SH-SY5Y (cell line): ENCODE results near the gene HS3ST3B1.

ENCODE experiments used
- GATA2 ChIP-seq: IDR thresholded peaks from 2 replicates; pipeline ENCODE4 v1.6.1; 2011; ENCODE audit warnings: mild to moderate bottlenecking, low read depth, low read length
- GATA3 ChIP-seq: IDR thresholded peaks from 2 replicates; pipeline ENCODE4 v1.6.1; 2011; ENCODE audit warnings: low read depth, mild to moderate bottlenecking, low read length, moderate library complexity

HS3ST3B1 gene

DNA sequence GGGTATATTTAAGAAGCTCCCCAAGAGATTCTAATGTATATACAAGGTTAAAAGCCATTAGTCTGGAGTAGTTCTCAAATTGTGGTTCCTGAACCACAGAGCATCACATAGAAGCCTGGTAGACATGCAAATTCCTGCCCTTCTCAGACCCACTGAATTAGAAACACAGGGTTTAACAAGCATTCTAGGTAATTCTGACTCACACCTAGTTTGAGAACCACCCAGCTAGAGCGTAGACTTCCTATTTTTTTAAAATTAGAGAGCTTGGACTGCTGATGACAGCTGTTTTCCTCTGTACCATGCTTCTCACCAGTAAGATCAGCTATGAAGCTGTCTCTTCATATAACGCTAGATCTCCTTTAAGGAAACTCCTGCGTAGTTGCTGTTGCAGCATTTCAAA is 50.6 kb downstream of the HS3ST3B1 start:
- TF ChIP-seq GATA2 = no peak
- TF ChIP-seq GATA3 = no peak

DNA sequence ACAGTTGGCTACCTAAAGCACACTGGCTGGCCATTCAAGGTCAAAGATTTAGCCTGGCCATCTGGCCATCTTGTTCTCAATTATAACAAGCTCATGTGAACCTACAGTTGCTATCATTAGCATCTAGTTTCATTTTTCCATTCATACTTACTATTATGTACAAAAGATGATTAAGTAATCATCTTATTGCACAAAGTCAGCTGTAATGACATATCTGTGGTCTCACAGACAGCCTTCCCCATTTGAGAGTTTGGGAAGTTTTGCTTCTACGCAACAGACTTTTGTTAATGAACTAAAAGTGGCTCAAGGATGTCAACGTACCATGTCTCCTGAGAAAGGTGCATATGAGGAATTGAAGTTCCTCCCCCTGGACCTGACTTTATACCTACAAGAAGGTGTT is 51.3 kb downstream of the HS3ST3B1 start:
- TF ChIP-seq GATA2 (no peak), GATA3 (no peak)

DNA sequence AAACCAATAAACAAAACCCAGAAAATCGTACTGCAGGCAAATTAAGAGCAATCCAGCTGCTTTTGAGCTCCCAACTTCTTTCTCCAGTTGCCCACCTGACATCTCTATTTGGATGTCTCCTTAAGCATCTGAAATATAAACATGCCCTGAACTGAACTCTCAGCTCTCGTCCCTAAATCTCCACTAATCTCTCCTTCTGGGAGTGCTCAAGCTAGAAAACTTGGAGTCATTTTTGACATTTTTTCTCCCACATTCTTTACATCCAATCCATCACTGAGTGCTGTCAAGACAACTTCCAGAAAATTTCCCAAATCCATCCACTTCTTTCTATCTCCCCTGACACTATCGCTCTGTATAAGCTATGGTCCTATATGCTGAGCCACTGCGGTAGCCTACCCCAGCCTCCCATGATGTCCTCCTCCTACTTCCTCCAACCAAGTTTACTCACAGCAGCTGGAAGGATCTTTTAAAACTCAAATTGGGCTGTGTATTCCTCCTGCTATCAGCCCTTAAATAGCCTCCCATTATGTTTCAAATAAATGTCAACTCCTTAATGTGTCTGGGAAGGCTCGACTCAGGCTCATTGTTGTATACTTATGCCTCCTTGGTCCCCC is 53.1 kb downstream of the HS3ST3B1 start:
- no peak for TF ChIP-seq GATA3
- TF ChIP-seq GATA2 = no peak

DNA sequence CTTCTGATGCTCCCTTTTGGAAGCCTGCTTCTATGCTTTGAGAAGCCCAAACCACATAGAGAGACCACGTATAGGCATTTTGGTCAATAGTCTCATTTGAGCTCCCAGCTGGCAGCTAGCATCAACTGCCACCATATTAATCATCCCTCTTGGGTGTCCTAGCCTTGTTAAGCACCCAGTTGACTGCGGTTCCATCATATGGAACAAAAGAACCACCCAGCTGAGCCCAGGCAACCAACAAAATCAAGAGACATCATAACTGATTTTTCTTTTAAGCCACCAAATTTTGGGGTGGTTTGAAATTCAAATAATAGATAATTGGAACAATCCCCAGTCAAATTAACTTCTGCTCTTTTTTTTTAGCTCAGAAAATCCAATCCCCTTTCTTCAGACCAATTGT is 53.9 kb downstream of the HS3ST3B1 start:
- TF ChIP-seq GATA2 (no peak), GATA3 (no peak)

DNA sequence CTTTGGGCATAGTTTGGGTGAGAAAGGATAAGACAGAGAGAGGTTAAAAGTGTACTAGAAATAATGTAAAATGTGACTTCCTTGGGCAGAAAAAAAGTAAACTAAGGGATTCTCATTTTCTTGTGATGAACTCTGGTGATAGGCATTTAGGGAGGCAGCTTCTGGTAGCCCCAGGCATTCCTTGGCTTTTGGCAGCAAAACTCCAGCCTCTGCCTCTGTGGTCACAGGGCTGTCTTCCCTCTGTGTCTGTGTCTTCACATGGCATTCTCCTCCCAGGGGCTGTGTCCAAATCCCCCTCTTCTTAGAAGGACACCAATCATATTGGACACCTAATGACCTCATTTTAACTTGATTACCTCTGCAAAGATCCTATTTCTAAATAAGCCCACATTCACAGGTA is 54.7 kb downstream of the HS3ST3B1 start:
- TF ChIP-seq GATA3 = no peak
- no peak for TF ChIP-seq GATA2

DNA sequence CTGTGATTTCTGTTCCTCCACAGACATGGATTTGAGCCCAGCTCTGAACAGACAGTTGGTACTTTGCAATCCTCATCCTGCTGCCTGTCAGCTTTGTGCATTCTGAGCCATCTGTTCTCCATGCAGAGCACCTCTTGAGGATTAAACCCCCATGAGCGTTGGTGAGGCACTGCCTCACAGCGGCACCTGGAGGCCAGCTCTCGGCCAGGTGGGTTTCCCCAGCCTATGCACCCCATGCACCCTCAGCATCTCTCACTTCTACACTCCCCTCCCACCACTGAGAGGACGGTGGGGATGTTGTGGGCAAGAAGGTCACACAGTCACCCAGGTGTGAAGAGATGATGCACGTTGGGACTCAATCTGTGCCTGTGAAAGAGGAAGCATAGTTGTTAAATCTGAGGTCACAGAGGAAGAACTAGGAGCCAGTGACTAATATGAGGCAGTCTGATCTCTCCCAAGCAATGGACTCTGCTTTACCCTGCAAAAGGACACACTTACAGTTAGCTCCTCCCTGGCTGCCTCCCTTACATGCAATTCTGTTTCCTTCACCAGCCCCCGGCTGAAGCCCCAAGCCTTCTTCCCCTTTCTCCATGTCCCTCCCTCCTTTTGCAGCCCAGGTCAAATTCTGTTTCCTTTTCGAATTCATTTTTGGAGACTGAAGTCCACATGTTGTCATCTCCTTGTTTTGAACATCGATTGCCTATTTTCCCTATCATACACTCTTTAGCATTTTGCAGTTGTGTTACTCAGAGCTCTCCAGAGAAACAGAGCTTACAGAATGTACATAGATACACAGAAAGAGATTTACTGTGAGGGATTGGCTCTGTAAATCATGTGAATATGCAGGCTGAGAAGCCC is 58.5 kb downstream of the HS3ST3B1 start:
- no peak for TF ChIP-seq GATA3
- no peak for TF ChIP-seq GATA2

DNA sequence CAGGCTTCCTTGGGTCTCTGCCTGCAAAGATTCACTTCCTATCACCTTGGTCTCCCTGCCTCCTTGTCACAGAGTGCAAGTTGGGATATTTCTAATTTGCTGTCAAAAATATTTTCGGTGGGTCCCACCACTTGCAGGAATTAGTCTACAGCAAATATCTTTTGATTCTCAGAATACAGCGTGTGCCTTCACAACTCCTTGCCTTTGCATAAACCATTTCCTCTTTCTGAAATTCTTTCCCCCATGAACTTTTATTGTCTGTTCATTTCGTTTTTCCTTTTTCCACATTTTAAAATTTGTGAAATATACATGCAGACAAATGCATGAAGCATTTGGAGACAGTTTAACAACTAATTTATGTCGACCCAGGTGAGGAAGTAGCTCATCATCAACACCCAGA is 60.0 kb downstream of the HS3ST3B1 start:
- TF ChIP-seq GATA2 (no peak), GATA3 (no peak)

DNA sequence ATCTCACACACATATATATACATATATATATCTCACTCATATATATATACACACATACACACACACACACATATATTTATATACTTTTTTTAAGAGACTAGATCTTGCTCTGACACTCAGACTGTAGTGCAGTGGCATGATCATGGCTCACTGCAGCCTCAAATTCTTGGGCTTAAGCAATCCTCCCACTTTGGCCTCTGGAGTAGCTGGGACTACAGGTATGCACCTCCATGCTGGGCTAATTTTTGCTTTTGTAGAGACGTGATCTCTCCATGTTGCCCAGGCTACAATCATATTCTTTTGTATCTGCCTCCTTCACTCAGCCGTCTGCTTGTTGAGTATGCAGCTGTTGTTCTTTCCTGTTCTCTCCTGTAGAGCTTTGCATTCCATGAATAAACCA is 60.6 kb downstream of the HS3ST3B1 start:
- TF ChIP-seq GATA3 = no peak
- TF ChIP-seq GATA2 = no peak

DNA sequence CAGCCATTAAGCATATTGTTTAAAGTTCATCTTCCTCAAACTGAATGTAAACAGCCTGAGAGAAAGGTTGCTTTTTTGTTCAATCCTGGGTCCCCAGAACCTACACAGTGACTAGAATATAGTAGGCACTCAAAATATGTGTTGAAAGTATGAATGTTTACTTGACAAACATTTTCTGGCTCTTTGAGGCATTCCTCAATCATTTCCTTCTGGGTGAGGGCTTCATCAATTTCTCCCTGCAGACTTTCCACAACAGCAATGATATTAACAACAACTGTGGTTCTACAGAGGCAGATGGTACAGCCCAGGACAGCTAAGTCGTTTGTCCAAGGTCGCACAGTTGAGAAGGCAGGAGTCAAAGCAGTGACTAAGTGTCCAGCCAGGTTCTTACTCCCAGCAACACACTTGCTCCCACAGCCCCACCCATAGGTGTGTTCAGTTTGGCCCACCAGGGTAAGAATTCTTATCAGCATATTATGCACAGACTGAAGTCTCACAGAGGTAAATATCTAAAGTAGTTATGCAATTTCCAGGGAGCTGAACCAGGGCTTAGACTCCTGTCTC is 61.1 kb downstream of the HS3ST3B1 start:
- TF ChIP-seq GATA3 = no peak
- TF ChIP-seq GATA2 = no peak

DNA sequence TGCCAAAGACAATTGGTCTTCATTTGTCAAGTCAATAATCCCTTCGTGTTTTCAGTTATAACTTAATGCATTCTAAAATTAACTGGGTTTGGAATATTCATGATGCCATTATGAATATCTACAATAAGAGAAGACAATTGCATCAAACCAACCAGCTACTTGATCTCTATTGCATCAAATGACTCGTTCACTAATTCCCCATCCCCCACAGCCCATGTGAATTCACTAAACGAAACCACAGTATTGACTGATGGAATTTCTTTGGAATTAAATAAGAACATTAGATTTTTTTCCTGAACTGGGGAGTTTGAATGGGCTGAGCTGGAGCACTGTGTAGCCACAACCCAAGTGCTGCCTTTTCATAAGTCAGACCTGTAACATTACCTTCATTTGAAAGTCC is 65.3 kb downstream of the HS3ST3B1 start:
- TF ChIP-seq GATA3 (no peak), GATA2 (no peak)

DNA sequence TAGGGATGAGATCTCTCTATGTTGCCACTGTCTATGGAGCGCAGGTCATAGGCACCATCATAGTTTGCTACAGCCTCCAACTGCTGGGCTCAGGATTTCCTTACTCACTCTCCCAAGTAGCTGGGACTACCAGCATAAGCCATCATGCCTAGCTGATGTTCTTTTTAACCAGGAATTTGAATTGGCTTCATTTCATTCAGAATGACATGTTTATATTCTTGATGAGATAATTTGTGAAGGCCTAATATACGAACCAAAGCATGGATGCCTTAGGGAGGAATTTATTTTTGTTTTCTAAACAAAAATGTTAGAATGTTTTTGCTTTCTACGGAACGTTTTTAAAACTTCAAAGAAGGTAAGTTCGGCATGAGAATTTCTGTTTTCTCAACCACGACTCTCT is 71.6 kb downstream of the HS3ST3B1 start:
- no peak for TF ChIP-seq GATA3
- no peak for TF ChIP-seq GATA2

DNA sequence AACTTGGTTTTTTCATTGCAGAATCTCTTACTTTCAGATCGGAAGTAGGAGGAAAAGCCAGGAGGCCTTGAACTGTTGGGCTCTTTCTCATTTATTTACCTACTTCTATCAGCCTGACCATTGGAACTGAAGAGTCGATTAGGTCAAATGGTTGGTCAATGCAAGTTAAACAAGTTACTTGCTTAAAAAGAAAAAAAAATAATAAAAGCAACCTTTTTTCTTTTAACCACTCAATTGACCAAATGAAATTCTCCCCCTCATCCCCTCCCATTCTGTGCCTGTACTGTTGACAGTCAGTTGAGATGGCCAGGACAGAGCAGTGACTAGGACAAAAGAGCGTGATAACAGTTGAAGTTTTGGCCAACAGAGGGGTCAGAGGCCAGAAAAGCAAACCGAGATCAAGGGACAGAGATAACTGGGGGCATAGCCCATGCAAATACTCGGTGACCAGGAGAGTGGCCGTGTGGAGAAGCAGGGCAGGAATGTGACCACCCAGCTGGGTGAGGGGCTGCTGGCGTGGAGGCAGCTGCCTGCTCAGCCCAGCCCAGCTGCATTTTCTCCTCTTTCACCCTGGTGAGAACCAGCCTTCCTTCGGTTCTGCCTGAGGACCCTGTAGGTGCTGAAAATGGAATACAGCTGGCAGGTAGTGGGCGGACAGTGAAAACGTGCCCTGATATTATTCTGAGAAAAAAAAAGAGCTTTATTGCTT is 72.2 kb downstream of the HS3ST3B1 start:
- TF ChIP-seq GATA2 (no peak), GATA3 (no peak)

DNA sequence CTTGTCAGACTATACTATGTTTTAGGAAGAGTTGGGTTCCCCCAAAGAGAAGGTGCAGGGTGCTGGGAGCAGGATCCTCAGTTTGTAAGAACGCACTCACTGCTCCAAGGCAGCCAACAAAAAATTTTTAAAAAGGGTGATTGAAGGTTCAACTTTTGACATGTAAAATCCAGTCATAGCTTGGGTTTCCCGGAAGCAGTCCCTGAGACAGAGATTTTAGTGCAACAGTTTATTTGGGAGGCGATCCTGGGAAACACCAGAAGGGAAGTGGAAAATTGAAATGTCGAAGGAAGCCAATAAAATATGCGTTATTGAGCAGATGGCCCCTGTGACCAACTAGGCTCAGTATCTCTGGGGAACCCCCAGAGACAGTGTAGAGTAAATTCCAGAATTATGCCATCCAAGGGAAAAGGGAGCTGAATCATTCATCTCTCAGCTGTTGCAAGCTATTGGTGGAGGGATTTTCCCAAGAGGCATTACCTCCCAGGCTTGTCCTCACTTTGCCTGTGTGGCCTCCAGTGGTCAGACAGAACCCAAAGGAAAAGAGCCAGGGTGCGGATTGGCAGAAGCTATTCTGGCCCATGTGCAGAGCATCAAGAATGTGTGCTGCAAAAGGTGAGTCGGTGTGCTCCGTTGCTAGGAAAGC is 72.9 kb downstream of the HS3ST3B1 start:
- TF ChIP-seq GATA2 (no peak), GATA3 (no peak)

DNA sequence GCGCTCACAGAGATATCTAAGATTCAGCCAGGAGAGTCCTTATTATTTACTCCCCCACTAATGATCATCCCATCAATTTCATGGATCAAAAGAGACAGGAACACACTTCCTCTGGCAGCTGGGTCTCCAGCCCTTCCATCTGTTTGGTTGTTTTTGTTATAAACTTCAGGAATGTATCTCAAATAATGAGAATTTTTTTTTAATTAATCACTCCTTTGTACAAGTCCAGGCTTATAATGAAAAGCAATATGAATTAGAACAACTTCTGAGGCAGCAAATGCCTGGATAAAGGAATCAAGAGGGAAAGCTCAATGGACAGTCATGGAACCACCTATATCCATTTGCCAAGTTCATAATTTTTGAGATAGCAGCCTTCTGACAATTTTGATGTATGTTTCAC is 73.4 kb downstream of the HS3ST3B1 start:
- TF ChIP-seq GATA2 (no peak), GATA3 (no peak)
